H9 (cell line): ENCODE data around the gene TEC. TPM values are rescaled to one million over a fixed set of nuclear protein-coding genes. Genes with fewer than 3 reads are reported as not detected.

Source experiments
- DNase-seq: peaks from one replicate; pipeline ENCODE4 v3.0.0-alpha.2; 2017
- H2AFZ ChIP-seq: one replicate; pipeline ENCODE4 v1.6.1; 2013; ENCODE audit warnings: mild to moderate bottlenecking, low read length, control low read depth, moderate library complexity
- H2AK5ac ChIP-seq: 2 replicates; pipeline ENCODE4 v1.6.1; 2013; ENCODE audit warnings: low read length, control low read depth, mixed read lengths; ENCODE audit not compliant: insufficient read length
- H2BK120ac ChIP-seq: one replicate; pipeline ENCODE4 v1.6.1; 2013; ENCODE audit warnings: low read depth, mild to moderate bottlenecking, low read length, control low read depth, inconsistent platforms; ENCODE audit not compliant: poor library complexity, severe bottlenecking
- H2BK12ac ChIP-seq: 2 replicates; pipeline ENCODE4 v1.6.1; 2013; ENCODE audit warnings: low read length, control low read depth, mixed read lengths, low read depth; ENCODE audit not compliant: insufficient read length
- H2BK15ac ChIP-seq: 2 replicates; pipeline ENCODE4 v1.6.1; 2013; ENCODE audit warnings: low read depth, low read length, control low read depth
- H2BK20ac ChIP-seq: one replicate; pipeline ENCODE4 v1.6.1; 2013; ENCODE audit warnings: low read depth, mild to moderate bottlenecking, low read length, control low read depth, inconsistent platforms; ENCODE audit not compliant: poor library complexity, severe bottlenecking
- H2BK5ac ChIP-seq: 2 replicates; pipeline ENCODE4 v1.6.1; 2013; ENCODE audit warnings: low read length, control low read depth, mixed read lengths; ENCODE audit not compliant: insufficient read length
- H3K14ac ChIP-seq: 2 replicates; pipeline ENCODE4 v1.6.1; 2013; ENCODE audit warnings: low read length, control low read depth; ENCODE audit not compliant: insufficient read depth
- H3K18ac ChIP-seq: 2 replicates; pipeline ENCODE4 v1.6.1; 2013; ENCODE audit warnings: low read depth, mild to moderate bottlenecking, mixed read lengths, low read length, control low read depth; ENCODE audit not compliant: insufficient read length
- H3K23ac ChIP-seq: 2 replicates; pipeline ENCODE4 v1.6.1; 2013; ENCODE audit warnings: low read length, control low read depth, mixed read lengths, low read depth; ENCODE audit not compliant: insufficient read length
- H3K23me2 ChIP-seq: 2 replicates; pipeline ENCODE4 v1.6.1; 2013; ENCODE audit warnings: low read depth, mild to moderate bottlenecking, mixed read lengths, low read length, control low read depth; ENCODE audit not compliant: insufficient read length, poor library complexity, severe bottlenecking
- H3K27ac ChIP-seq: 2 replicates; pipeline ENCODE4 v1.5.1; 2013; ENCODE audit warnings: low read length, control low read depth, mixed read lengths, low read depth; ENCODE audit not compliant: insufficient read length
- H3K27me3 ChIP-seq: 2 replicates; pipeline ENCODE4 v1.6.1; 2013; ENCODE audit warnings: low read length, control low read depth, inconsistent platforms; ENCODE audit not compliant: insufficient read depth
- H3K4ac ChIP-seq: 2 replicates; pipeline ENCODE4 v1.6.1; 2013; ENCODE audit warnings: low read depth, mild to moderate bottlenecking, control low read depth, inconsistent platforms, low read length, moderate library complexity
- H3K4me1 ChIP-seq: 2 replicates; pipeline ENCODE4 v1.6.1; 2013; ENCODE audit warnings: low read length, control low read depth, inconsistent platforms; ENCODE audit not compliant: insufficient read depth
- H3K4me2 ChIP-seq: 2 replicates; pipeline ENCODE4 v1.6.1; 2013; ENCODE audit warnings: low read length, control low read depth, mixed read lengths; ENCODE audit not compliant: insufficient read length, insufficient read depth
- H3K56ac ChIP-seq: 2 replicates; pipeline ENCODE4 v1.6.1; 2013; ENCODE audit warnings: low read depth, mild to moderate bottlenecking, mixed read lengths, low read length, control low read depth; ENCODE audit not compliant: insufficient read length
- H3K79me1 ChIP-seq: 2 replicates; pipeline ENCODE4 v1.6.1; 2013; ENCODE audit warnings: low read depth, mild to moderate bottlenecking, moderate library complexity, low read length, control low read depth, inconsistent platforms; ENCODE audit not compliant: insufficient read depth, poor library complexity, severe bottlenecking
- H3K79me2 ChIP-seq: 2 replicates; pipeline ENCODE4 v1.6.1; 2013; ENCODE audit warnings: low read length, control low read depth, inconsistent platforms; ENCODE audit not compliant: insufficient read depth
- H3K9ac ChIP-seq: 2 replicates; pipeline ENCODE4 v1.6.1; 2013; ENCODE audit warnings: low read length, control low read depth, mixed read lengths; ENCODE audit not compliant: insufficient read length; ENCODE audit errors: extremely low read depth
- H3K9me3 ChIP-seq: one replicate; pipeline ENCODE4 v1.6.1; 2013; ENCODE audit warnings: low read depth, low read length, inconsistent platforms; ENCODE audit not compliant: control insufficient read depth
- H3T11ph ChIP-seq: one replicate; pipeline ENCODE4 v1.6.1; 2013; ENCODE audit warnings: mild to moderate bottlenecking, low read length, control low read depth, inconsistent platforms
- H4K20me1 ChIP-seq: one replicate; pipeline ENCODE4 v1.6.1; 2013; ENCODE audit not compliant: control insufficient read depth, insufficient read length, insufficient read depth
- H4K5ac ChIP-seq: 2 replicates; pipeline ENCODE4 v1.6.1; 2013; ENCODE audit warnings: low read depth, mild to moderate bottlenecking, mixed read lengths, low read length, control low read depth; ENCODE audit not compliant: insufficient read length
- H4K8ac ChIP-seq: replicated peaks from 2 replicates; pipeline ENCODE4 v1.6.1; 2013; ENCODE audit warnings: low read length, control low read depth, mixed read lengths, low read depth; ENCODE audit not compliant: insufficient read length
- H4K91ac ChIP-seq: 2 replicates; pipeline ENCODE4 v1.6.1; 2013; ENCODE audit warnings: low read depth, mild to moderate bottlenecking, moderate library complexity, mixed read lengths, low read length, control low read depth; ENCODE audit not compliant: insufficient read length
- H3K27ac Mint-ChIP-seq, 3 experiments: 2 replicates in 2 of 3; 3 replicates in 1 of 3; pipeline ENCODE4 v1.8.0; 2020 to 2021; ENCODE audit warnings: mixed read lengths in 3 of 3, mild to moderate bottlenecking in 1 of 3, moderate library complexity in 1 of 3
- H3K27me3 Mint-ChIP-seq: 2 replicates; pipeline ENCODE4 v1.8.0; 2021; ENCODE audit warnings: low read depth, mild to moderate bottlenecking, moderate library complexity, mixed read lengths
- H3K36me3 Mint-ChIP-seq, 3 experiments: 2 replicates in 2 of 3; 3 replicates in 1 of 3; pipeline ENCODE4 v1.8.0; 2020 to 2021; ENCODE audit warnings: low read depth in 3 of 3, mixed read lengths in 3 of 3; ENCODE audit not compliant: insufficient read depth in 1 of 3
- H3K4me1 Mint-ChIP-seq, 2 experiments: 2 replicates each; pipeline ENCODE4 v1.8.0; 2020; ENCODE audit warnings: mixed read lengths in 2 of 2
- H3K4me3 Mint-ChIP-seq, 2 experiments: 2 replicates in 1 of 2; 3 replicates in 1 of 2; pipeline ENCODE4 v1.8.0; 2020 to 2021; ENCODE audit warnings: mild to moderate bottlenecking in 2 of 2, mixed read lengths in 2 of 2, moderate library complexity in 1 of 2
- H3K9me3 Mint-ChIP-seq, 2 experiments: 2 replicates in 1 of 2; 3 replicates in 1 of 2; pipeline ENCODE4 v1.8.0; 2020; ENCODE audit warnings: mild to moderate bottlenecking in 2 of 2, mixed read lengths in 2 of 2, moderate library complexity in 1 of 2
- WGBS: extraction: QIAGEN DNeasy Blood & Tissue Kit; methylation state at CpG from one replicate; pipeline ENCODE4 v1.1.7; 2013; ENCODE audit warnings: missing lambda C conversion rate, low lambda C conversion rate, mixed read lengths; ENCODE audit not compliant: insufficient read length; ENCODE audit errors: extremely low coverage; 5-methylcytosine and 5-hydroxymethylcytosine counted together
- total RNA-seq: library from RNA; stranded (reverse); gene quantifications from 2 replicates; pipeline ENCODE4 v1.2.1, GENCODE V29; 2021
- TF ChIP-seq, protein P1 (sequence below): fragments of 200-600 bp; sonication (generic); conservative IDR thresholded peaks from 3 replicates; pipeline ENCODE4 v1.8.0; 2021; ENCODE audit warnings: antibody characterized with exemption, mild to moderate bottlenecking

Gene TEC
- total RNA-seq, 1 experiment from 2014 or later: 1.8 TPM

DNA sequence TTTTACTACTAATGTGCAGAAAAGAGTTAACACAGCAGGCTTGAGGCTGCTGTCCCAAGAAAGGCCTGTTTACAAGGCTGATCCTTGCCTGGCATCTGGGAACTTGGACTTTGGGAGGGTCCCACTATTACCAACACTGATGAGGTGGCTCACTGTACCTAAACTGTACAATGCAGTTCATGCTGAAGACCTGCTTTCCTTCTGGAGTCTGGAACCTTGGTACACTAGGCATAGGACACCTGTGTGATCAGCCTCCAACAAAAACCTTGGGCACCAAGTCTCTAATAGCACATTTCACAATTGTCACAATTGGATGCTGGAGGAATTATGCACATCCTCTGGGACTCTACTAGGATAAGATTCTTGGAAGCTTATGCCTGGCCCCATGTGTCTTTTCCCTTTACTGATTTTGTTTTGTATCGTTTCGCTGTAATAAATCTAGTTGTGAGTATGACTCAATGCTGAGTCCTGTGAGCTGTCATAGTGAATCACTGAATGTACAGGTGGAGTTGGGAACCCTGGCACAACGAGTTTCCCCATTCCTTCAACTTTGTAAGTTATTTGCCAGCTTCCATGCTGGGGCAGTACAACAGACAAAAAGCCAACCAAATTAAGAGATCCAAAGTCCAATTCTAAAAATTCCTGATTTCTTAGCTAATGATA is 45.9 kb downstream of the TEC start:
- H2BK120ac ChIP-seq: no peak overlapping the region
- no peak overlapping the region for H3K27ac ChIP-seq
- H3K56ac ChIP-seq: no peak overlapping the region
- no peaks in the 10 kb centered on the region for H3K4me1 ChIP-seq
- no peak overlapping the region for H2BK12ac ChIP-seq
- H2BK5ac ChIP-seq: no peak overlapping the region
- TF ChIP-seq, protein P1, sequence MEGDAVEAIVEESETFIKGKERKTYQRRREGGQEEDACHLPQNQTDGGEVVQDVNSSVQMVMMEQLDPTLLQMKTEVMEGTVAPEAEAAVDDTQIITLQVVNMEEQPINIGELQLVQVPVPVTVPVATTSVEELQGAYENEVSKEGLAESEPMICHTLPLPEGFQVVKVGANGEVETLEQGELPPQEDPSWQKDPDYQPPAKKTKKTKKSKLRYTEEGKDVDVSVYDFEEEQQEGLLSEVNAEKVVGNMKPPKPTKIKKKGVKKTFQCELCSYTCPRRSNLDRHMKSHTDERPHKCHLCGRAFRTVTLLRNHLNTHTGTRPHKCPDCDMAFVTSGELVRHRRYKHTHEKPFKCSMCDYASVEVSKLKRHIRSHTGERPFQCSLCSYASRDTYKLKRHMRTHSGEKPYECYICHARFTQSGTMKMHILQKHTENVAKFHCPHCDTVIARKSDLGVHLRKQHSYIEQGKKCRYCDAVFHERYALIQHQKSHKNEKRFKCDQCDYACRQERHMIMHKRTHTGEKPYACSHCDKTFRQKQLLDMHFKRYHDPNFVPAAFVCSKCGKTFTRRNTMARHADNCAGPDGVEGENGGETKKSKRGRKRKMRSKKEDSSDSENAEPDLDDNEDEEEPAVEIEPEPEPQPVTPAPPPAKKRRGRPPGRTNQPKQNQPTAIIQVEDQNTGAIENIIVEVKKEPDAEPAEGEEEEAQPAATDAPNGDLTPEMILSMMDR: no peak
- H3K18ac ChIP-seq: no peak overlapping the region
- Mint-ChIP-seq H3K4me1 (peaks cover 13 to 14% of the 10 kb centered on the region in 2 experiments), H3K27ac (no peak overlapping the region), H3K27me3 (no peaks in the 10 kb centered on the region; the same call in 1 of the 2 replicates), H3K9me3 (no peaks in the 10 kb centered on the region), H3K36me3 (peaks cover 0 to 2% (median 0%) of the 10 kb centered on the region in 3 experiments; a peak in 2 of 7 replicates), H3K4me3 (no peak overlapping the region)
- H3K9ac ChIP-seq: no peak overlapping the region
- no peak overlapping the region for H3K14ac ChIP-seq
- no peak for DNase-seq
- no peak overlapping the region for H2BK20ac ChIP-seq
- H3T11ph ChIP-seq: no peak overlapping the region
- H3K79me1 ChIP-seq: no peaks in the 10 kb centered on the region
- no peaks in the 10 kb centered on the region for H4K20me1 ChIP-seq
- no peak overlapping the region for H2AFZ ChIP-seq
- no peaks in the 10 kb centered on the region for H3K23me2 ChIP-seq
- H2AK5ac ChIP-seq: no peak overlapping the region
- no peak overlapping the region for H4K8ac ChIP-seq
- WGBS: no CpG with 5 or more reads among the region's 3 CpGs
- no peaks in the 10 kb centered on the region for H3K27me3 ChIP-seq
- H4K91ac ChIP-seq: no peak overlapping the region
- no peak overlapping the region for H2BK15ac ChIP-seq
- H3K9me3 ChIP-seq: no peaks in the 10 kb centered on the region
- H4K5ac ChIP-seq: no peak overlapping the region
- no peak overlapping the region for H3K4ac ChIP-seq
- no peak overlapping the region for H3K23ac ChIP-seq
- H3K79me2 ChIP-seq: no peaks in the 10 kb centered on the region
- H3K4me2 ChIP-seq: no peak overlapping the region
